Activated T-helper 2 cell treated with anti-CD3 and anti-CD28 coated beads, Interferon-gamma antibody, Interleukin-2, Interleukin-4, amounts not matched to agents 10 μg/mL and 5 μg/mL and 100 μg/mL, durations not matched to agents 14 hours and 24 hours and 36 hours (primary cell): Measurements from ENCODE around the gene ICA1. TPM values are rescaled to one million over a fixed set of nuclear protein-coding genes. Genes with fewer than 3 reads are reported as not detected.
A peak's percentile ranks its signal among the peaks of the same experiment; 100 is the strongest.

Experiments
- DNase-seq: peaks from one replicate; pipeline ENCODE4 v3.0.0; 2021; ENCODE audit warnings: low spot score
- H3K27ac Mint-ChIP-seq: one replicate; pipeline ENCODE4 v1.8.0; 2021; ENCODE audit warnings: mixed read lengths
- H3K27me3 Mint-ChIP-seq: one replicate; pipeline ENCODE4 v1.8.0; 2021; ENCODE audit warnings: low read depth, mixed read lengths
- H3K36me3 Mint-ChIP-seq: one replicate; pipeline ENCODE4 v1.8.0; 2021; ENCODE audit warnings: low read depth, mixed read lengths
- H3K4me1 Mint-ChIP-seq: one replicate; pipeline ENCODE4 v1.8.0; 2021; ENCODE audit warnings: low read depth, mixed read lengths
- H3K4me3 Mint-ChIP-seq: one replicate; pipeline ENCODE4 v1.8.0; 2021; ENCODE audit warnings: low read depth, mild to moderate bottlenecking, moderate library complexity, mixed read lengths
- H3K9me3 Mint-ChIP-seq: one replicate; pipeline ENCODE4 v1.8.0; 2021; ENCODE audit warnings: mixed read lengths
- intact Hi-C: fragments of 100-400 bp; cut with micrococcal nuclease; formaldehyde crosslinking; loops from one replicate; pipeline ENCODE4 v1.15.1; 2023
- total RNA-seq: library from RNA; stranded (reverse); gene quantifications from 2 replicates; pipeline ENCODE4 v1.2.3, GENCODE V29; 2022

The ICA1 gene
- total RNA-seq, 1 donor from 2014 or later: 4.8 TPM

DNA sequence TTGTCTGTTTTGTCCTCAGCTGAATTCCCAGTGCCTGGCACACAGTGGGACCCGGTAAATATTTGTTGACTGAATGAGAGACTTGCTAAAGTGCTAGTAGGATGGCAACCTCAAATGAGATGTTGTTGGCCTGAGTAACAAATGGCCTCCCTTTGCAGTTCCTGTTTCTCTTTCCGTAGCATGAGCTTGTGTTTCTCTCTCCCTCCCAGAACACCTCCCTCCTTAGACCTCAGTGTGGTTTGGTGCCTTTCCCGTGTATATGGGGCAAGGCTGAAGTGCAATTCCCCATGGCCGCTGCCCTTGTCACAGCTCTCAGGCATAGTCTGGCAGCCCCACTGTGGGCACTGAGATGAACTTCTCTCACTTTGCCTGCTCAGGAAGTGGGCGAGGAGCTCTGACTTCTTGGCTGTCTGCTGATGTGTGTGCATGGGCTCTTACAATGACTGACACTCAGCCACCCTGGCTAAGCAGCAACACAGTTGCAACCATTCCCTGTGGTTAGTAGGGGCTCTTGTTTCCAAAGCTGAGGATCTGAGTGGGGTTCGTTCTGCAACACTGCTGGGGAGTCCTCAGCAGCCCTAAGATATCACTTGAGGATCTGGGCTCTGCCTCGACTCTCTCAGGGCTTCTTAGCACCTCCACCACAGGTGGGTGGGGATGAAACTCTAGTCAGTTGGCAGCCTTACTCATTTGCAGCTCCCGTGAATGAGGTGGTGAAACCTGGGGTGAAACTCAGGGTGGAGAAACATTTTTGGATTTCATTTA, 136.1 kb downstream of the ICA1 start:
- Mint-ChIP-seq H3K9me3 (no peaks in the 10 kb centered on the region), H3K27me3 (no peaks in the 10 kb centered on the region), H3K4me1 (peaks cover 76% of the 10 kb centered on the region), H3K27ac (peak overlapping the region; percentile 98), H3K36me3 (peaks cover 13% of the 10 kb centered on the region), H3K4me3 (peak overlapping the region; percentile 64)
- intact Hi-C loops: loop anchor here (1.0 to 5.0 kb wide), 11 partner anchors 8 to 944 kb away; partner anchors contain the start of genes C1GALT1, GLCCI1 and UMAD1
- DNase-seq: peak; percentile 72

DNA sequence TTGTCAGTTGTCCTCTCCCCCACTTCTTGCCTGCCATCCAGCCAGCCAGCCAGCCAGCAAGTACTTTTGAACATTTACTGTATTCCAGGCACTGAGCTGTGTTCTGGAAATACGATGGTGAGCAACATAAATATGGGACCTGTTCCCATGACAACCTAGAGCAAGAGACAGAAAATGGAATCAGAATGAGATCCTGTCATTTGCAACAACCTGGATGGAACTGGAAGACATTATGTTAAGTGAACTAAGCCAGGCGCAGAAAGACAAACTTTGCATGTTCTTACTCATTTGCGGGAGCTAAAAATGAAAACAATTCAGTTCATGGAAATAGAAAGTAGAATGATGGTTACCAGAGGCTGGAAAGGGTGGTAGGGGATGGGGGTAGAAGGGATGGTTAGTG, 140.7 kb downstream of the ICA1 start:
- Mint-ChIP-seq H3K9me3 (peaks cover 5% of the 10 kb centered on the region), H3K36me3 (peaks cover 7% of the 10 kb centered on the region), H3K27me3 (no peaks in the 10 kb centered on the region), H3K4me3 (no peak overlapping the region), H3K27ac (peak overlapping the region; percentile 54), H3K4me1 (peaks cover 59% of the 10 kb centered on the region)
- DNase-seq: no peak
- intact Hi-C loops: no loop called here

DNA sequence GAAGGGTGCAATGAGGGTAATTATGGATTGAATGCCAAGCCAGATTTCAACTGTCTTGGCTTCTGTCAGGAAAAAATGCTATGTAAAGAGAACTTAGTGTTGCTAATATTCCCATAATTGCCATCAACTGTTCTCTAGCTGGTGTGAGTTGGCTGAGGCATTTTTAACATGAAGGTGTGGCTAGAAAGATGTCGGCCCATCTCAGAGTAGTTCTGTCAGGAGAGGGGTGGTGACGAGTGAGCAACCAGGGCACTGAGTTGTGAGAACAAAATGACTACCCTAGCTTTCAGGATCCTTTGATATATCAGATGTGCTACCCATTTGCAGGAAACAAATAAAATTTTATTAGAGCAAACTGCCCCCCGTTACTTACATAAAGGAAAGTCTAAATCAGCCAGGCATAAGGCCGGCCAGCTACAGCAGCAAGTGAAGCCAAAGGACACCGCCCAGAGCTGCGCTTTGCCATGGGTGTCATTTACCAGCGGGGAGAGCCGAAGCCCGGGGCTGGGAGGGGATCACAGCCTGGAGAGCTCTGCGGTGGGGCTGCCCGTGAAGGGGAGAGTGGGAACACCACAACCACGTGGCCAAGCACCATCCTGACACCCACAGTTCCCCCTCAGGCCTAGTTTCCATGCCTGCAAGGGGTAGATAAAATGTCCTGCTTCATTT, 141.4 kb downstream of the ICA1 start:
- H3K4me3 Mint-ChIP-seq: no peak overlapping the region
- peaks cover 8% of the 10 kb centered on the region for H3K9me3 Mint-ChIP-seq
- DNase-seq: no peak
- no peaks in the 10 kb centered on the region for H3K27me3 Mint-ChIP-seq
- peaks cover 59% of the 10 kb centered on the region for H3K4me1 Mint-ChIP-seq
- intact Hi-C loops: no loop called here
- no peak overlapping the region for H3K27ac Mint-ChIP-seq
- H3K36me3 Mint-ChIP-seq: peaks cover 14% of the 10 kb centered on the region

DNA sequence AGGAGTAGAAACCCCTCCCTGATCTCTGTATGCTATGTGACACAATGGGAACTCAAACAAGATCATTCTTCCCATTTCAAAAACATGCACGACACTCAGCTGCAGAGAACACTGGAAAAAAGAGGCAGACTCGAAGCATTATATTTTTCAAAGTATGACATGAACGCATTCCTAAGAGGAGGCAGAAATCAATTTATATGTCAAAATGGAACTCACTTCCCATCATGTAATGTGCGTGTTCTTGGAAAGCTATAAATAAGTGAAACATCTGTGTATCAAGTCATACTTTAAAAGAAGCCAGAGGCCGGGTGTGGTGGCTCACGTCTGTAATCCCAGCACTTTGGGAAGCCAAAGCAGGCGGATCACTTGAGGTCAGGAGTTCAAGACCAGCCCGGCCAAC, 142.7 kb downstream of the ICA1 start:
- intact Hi-C loops: no loop called here
- no peak for DNase-seq
- peaks cover 60% of the 10 kb centered on the region for H3K4me1 Mint-ChIP-seq
- no peak overlapping the region for H3K27ac Mint-ChIP-seq
- H3K36me3 Mint-ChIP-seq: peaks cover 10% of the 10 kb centered on the region
- H3K4me3 Mint-ChIP-seq: no peak overlapping the region
- H3K27me3 Mint-ChIP-seq: no peaks in the 10 kb centered on the region
- H3K9me3 Mint-ChIP-seq: peaks cover 8% of the 10 kb centered on the region

DNA sequence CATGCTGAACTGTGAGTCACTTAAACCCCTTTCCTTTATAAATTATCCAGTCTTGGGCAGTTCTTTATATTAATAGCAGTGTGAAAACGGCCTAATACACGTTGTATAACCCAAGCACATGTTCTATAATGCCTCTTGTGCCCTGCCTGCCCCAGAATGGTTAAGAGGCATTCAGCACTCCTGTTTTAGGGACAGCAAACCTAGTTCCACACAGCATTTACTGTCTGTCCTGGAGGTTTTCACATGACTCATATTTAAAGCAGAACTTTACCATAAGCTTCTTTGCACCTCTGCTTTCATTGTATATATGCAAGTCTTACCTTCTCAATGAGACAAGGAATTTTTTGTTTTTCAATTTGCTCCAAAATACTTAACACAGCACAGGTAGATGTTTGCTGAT, 144.8 kb downstream of the ICA1 start:
- intact Hi-C loops: loop anchor here (1.0 kb wide), 1 partner anchor 8 kb away; no protein-coding TSS in a partner anchor
- Mint-ChIP-seq H3K36me3 (peaks cover 13% of the 10 kb centered on the region), H3K9me3 (peaks cover 8% of the 10 kb centered on the region), H3K27me3 (no peaks in the 10 kb centered on the region), H3K27ac (no peak overlapping the region), H3K4me1 (peaks cover 61% of the 10 kb centered on the region), H3K4me3 (no peak overlapping the region)
- no peak for DNase-seq

DNA sequence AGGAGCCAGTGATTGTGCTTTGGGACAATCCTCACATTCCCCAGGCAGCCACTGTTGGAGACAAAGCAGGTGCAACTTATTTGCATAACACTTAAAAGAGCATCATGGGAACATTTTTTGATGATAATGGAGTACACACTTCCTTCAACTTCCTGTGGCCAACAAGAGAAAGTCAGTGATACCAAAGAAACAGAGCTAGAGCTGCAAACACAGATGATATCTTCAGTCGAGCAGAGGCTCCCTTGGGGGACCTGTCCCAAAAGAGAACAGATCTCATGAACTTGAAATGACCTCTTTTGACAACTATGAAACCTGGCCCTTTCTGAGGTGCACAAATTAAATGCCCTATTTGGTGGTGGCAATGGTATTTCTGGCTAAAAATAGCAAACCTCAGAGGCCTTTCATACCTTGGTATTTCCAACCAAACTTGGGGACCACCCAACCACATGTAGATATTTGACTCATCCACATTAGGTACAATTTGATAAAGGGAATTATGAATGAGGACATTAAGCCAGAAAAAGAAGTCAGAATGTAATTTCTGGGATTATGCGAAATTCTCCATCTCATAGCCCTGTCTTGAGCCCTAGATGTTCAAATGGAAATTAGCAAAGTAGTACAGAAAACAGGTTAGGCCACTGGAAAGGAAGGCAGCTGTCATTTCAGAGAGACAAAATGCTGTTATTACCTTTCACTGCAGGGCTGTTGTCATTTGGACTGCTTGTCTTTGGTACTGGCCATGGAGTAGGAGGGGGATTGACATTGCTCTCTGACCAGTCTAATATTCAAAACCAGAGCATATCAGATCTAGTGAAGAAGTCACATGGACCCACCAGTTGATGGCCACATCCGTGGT, 146.2 kb downstream of the ICA1 start:
- H3K4me3 Mint-ChIP-seq: no peak overlapping the region

DNA sequence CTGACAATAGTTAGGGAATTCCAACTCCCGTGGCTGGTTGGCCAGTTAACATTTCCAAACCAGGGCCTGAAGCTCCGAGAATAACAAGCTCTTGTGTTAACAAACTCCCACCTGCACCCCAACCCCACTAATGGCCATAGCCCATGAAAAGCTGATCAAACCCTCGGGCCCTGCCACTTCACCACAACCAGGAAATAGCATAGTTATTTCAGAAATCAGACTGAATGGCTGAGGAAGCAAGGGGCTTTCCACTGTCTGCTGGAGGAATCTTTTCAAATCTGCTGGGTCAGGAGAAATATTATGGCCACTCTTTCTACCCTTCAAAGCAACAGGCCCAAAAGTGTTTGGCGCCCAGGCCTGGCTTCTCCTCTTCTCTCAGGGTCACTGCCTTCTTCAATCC, 147.8 kb downstream of the ICA1 start:
- Mint-ChIP-seq H3K4me1 (peaks cover 55% of the 10 kb centered on the region), H3K9me3 (peaks cover 8% of the 10 kb centered on the region), H3K36me3 (peaks cover 14% of the 10 kb centered on the region), H3K4me3 (no peak overlapping the region), H3K27me3 (no peaks in the 10 kb centered on the region), H3K27ac (peak overlapping the region; percentile 1)
- no peak for DNase-seq
- intact Hi-C loops: loop anchor here (2.0 kb wide), 1 partner anchor 15 kb away; no protein-coding TSS in a partner anchor

More for the DNA sequence above, 146.2 kb downstream of the ICA1 start:
- Mint-ChIP-seq H3K36me3 (peaks cover 13% of the 10 kb centered on the region), H3K9me3 (peaks cover 8% of the 10 kb centered on the region), H3K27ac (peak overlapping the region; percentile 20), H3K27me3 (no peaks in the 10 kb centered on the region), H3K4me1 (peaks cover 54% of the 10 kb centered on the region)
- DNase-seq: no peak
- intact Hi-C loops: loop anchor here (2.0 kb wide), 1 partner anchor 13 kb away; no protein-coding TSS in a partner anchor

DNA sequence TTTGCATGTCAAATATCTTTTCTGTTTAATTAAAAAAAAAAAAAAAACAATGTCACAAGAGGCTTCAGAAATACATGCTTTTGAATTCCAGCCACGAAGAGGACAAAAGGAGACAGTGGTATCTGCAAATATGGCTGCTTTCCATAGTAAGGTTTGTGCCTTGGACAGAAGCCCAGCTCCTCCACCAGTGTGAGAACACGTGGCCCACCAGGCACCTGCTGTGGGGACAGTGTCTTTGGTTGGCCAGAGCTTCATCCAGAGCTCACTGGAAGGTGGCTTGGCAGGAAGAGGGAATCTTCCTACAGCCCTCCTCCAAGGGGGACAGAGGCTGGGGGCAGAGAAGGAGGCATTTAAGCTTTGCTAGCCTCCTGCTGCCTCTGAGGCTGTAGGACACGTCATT, 148.8 kb downstream of the ICA1 start:
- Mint-ChIP-seq H3K27ac (no peak overlapping the region), H3K4me1 (peaks cover 49% of the 10 kb centered on the region), H3K27me3 (no peaks in the 10 kb centered on the region)

DNA sequence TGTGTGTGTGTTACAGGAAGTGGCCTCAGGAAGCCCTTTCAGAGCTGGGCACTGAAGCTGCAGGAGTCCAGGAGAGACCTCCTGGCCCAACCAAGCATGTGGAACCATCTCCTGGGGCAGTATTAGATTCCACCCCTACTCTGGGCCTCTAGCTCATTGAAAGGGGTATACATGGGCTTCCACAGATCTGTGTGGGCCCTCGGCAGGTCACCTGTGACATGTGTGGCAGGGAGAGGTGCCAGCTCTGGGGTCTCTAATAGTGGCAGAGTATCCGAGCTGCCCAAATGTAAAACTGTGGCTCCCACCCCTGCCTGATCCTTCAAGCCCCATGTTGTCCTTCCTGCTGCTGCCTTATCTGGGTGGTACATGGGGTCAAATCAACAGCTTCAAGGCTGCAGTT, 149.3 kb downstream of the ICA1 start:
- Mint-ChIP-seq H3K36me3 (peaks cover 17% of the 10 kb centered on the region), H3K9me3 (peaks cover 8% of the 10 kb centered on the region), H3K27me3 (no peaks in the 10 kb centered on the region), H3K27ac (no peak overlapping the region), H3K4me3 (no peak overlapping the region), H3K4me1 (peaks cover 45% of the 10 kb centered on the region)
- intact Hi-C loops: no loop called here
- no peak for DNase-seq

More for the DNA sequence above, 148.8 kb downstream of the ICA1 start:
- H3K4me3 Mint-ChIP-seq: no peak overlapping the region
- intact Hi-C loops: no loop called here
- peaks cover 8% of the 10 kb centered on the region for H3K9me3 Mint-ChIP-seq
- no peak for DNase-seq
- H3K36me3 Mint-ChIP-seq: peaks cover 17% of the 10 kb centered on the region

DNA sequence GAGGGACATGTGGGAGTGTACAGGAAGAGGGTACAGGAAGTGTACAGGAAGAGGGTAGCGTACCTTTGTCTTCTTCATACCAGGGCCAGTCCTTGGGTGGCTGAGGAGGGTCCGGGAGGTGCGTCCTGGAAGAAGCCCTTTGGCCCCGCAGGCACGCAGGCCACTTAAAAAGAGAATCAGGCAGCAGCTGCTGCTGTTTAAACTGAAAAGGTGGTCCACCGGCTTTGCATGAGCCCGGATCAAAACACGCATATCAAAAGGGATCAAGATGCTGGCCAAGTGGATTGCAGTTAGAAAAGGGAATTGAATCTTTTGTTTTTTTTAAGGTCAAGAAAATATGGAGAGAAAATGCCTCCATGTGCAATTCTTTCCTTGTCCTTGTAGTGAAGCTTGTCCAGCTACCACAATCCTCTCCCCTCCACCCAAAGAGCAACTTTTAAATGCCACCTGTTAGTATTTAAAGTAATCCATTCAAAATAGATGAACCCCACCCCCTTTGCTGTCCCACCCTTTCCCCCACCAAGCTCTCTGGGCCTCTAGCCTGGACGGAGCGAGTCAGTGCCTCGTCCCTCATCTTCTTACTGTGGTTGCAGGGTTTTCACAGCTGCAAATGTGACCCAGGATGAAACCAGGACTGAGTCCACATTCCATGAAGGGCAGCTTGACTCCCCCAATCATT, 150.5 kb downstream of the ICA1 start:
- H3K27ac Mint-ChIP-seq: no peak overlapping the region
- intact Hi-C loops: no loop called here
- peaks cover 17% of the 10 kb centered on the region for H3K36me3 Mint-ChIP-seq
- no peak for DNase-seq
- H3K4me1 Mint-ChIP-seq: peaks cover 35% of the 10 kb centered on the region
- H3K4me3 Mint-ChIP-seq: no peak overlapping the region
- no peaks in the 10 kb centered on the region for H3K27me3 Mint-ChIP-seq
- peaks cover 3% of the 10 kb centered on the region for H3K9me3 Mint-ChIP-seq

DNA sequence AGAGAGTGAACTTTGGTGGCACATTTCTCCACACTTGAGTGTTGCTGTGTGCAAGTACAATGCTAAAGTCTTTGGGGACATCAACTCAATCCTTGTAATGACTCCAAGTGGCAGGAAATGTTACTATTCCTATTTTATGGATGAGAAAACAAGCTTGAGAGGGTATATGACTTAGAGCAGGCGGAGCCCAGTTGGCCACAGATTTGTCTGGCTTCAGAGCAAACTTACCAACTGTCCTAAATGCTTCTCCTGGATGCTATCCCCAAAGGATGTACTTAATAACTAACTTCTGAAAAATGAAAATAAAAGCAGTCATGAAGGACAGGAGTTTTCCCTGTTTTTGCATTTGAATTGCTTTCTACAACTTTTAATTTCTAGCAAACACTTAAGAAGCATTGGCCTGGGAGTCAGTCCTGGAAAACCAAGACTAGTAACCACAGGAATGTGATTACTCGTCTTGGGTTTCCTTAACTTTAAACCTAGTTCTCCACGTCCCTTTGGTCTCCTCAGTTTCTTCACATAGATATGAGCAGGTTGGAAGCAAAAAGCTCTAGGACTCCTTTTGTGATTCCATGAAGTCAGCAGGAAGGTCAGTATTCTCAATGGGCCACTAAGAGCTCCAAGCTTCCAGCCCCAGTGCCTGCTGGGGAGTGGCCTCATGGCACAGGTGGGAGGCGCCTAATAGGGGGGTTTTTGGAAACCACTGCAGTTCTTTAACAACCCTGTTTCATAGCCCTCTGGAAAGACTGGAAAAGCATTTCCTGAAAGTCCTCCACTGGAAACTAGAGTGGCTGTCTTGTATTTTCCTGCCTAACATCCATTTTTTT, 152.6 kb downstream of the ICA1 start:
- DNase-seq: no peak
- no peaks in the 10 kb centered on the region for H3K27me3 Mint-ChIP-seq
- H3K36me3 Mint-ChIP-seq: peaks cover 7% of the 10 kb centered on the region
- intact Hi-C loops: no loop called here
- peaks cover 29% of the 10 kb centered on the region for H3K4me1 Mint-ChIP-seq
- H3K4me3 Mint-ChIP-seq: no peak overlapping the region
- H3K27ac Mint-ChIP-seq: no peak overlapping the region
- no peaks in the 10 kb centered on the region for H3K9me3 Mint-ChIP-seq
